ENCODE data around the gene MAP2K4. TPM values are rescaled to one million over a fixed set of nuclear protein-coding genes. Genes with fewer than 3 reads are reported as not detected.

MAP2K4 gene
- total RNA-seq, 1 donor from 2014 or later, result 35.4 TPM

GRCh38 chr17:12127667-12128066 is 107.0 kb downstream of the MAP2K4 start:
- Mint-ChIP-seq H3K27ac (ENCODE audit: unreplicated experiment) (no peak overlapping the region), H3K9me3 (ENCODE audit: unreplicated experiment) (no peaks in the 10 kb centered on the region), H3K4me1 (ENCODE audit: low read depth, unreplicated experiment) (no peaks in the 10 kb centered on the region), H3K27me3 (ENCODE audit: unreplicated experiment) (peaks cover 2% of the 10 kb centered on the region), H3K4me3 (ENCODE audit: unreplicated experiment) (no peak overlapping the region), H3K36me3 (ENCODE audit: unreplicated experiment) (peaks cover 12% of the 10 kb centered on the region)
- TF ChIP-seq CTCF (IDR thresholded peaks at IDR 0.05; ENCODE audit: partially characterized antibody, unreplicated experiment), result no peak
- no peak for DNase-seq

GRCh38 chr17:12128946-12129345 is 108.3 kb downstream of the MAP2K4 start:
- Mint-ChIP-seq H3K4me3 (ENCODE audit: unreplicated experiment) (no peak overlapping the region), H3K36me3 (ENCODE audit: unreplicated experiment) (peaks cover 12% of the 10 kb centered on the region), H3K27me3 (ENCODE audit: unreplicated experiment) (peaks cover 2% of the 10 kb centered on the region), H3K9me3 (ENCODE audit: unreplicated experiment) (no peaks in the 10 kb centered on the region), H3K27ac (ENCODE audit: unreplicated experiment) (no peak overlapping the region), H3K4me1 (ENCODE audit: low read depth, unreplicated experiment) (no peaks in the 10 kb centered on the region)
- no peak for TF ChIP-seq CTCF (IDR thresholded peaks at IDR 0.05; ENCODE audit: partially characterized antibody, unreplicated experiment)
- DNase-seq, result no peak

- no peak for TF ChIP-seq CTCF (IDR thresholded peaks at IDR 0.05; ENCODE audit: partially characterized antibody, unreplicated experiment)
- Mint-ChIP-seq H3K9me3 (ENCODE audit: unreplicated experiment) (no peaks in the 10 kb centered on the region), H3K4me3 (ENCODE audit: unreplicated experiment) (no peak overlapping the region), H3K27me3 (ENCODE audit: unreplicated experiment) (peaks cover 1% of the 10 kb centered on the region), H3K27ac (ENCODE audit: unreplicated experiment) (no peak overlapping the region), H3K4me1 (ENCODE audit: low read depth, unreplicated experiment) (no peaks in the 10 kb centered on the region), H3K36me3 (ENCODE audit: unreplicated experiment) (peaks cover 7% of the 10 kb centered on the region)
- no peak for DNase-seq
Observed at GRCh38 chr17:12133183-12133582, 112.5 kb downstream of the MAP2K4 start.

- no peak for DNase-seq
- Mint-ChIP-seq H3K4me3 (ENCODE audit: unreplicated experiment) (no peak overlapping the region), H3K27me3 (ENCODE audit: unreplicated experiment) (no peaks in the 10 kb centered on the region), H3K27ac (ENCODE audit: unreplicated experiment) (no peak overlapping the region), H3K36me3 (ENCODE audit: unreplicated experiment) (peaks cover 13% of the 10 kb centered on the region), H3K4me1 (ENCODE audit: low read depth, unreplicated experiment) (no peaks in the 10 kb centered on the region), H3K9me3 (ENCODE audit: unreplicated experiment) (no peaks in the 10 kb centered on the region)
- no peak for TF ChIP-seq CTCF (IDR thresholded peaks at IDR 0.05; ENCODE audit: partially characterized antibody, unreplicated experiment)
Observed at GRCh38 chr17:12134101-12134500, 113.4 kb downstream of the MAP2K4 start.

- Mint-ChIP-seq H3K9me3 (ENCODE audit: unreplicated experiment) (no peaks in the 10 kb centered on the region), H3K36me3 (ENCODE audit: unreplicated experiment) (peaks cover 13% of the 10 kb centered on the region), H3K4me1 (ENCODE audit: low read depth, unreplicated experiment) (no peaks in the 10 kb centered on the region), H3K27me3 (ENCODE audit: unreplicated experiment) (no peaks in the 10 kb centered on the region), H3K4me3 (ENCODE audit: unreplicated experiment) (no peak overlapping the region), H3K27ac (ENCODE audit: unreplicated experiment) (no peak overlapping the region)
- no peak for DNase-seq
- TF ChIP-seq CTCF (IDR thresholded peaks at IDR 0.05; ENCODE audit: partially characterized antibody, unreplicated experiment), result no peak
Observed at GRCh38 chr17:12134587-12134986, 113.9 kb downstream of the MAP2K4 start.
